ENCODE results near the gene MYL11.

Gene MYL11

GRCh38 chr16:30369091-30369937 lies 5.3 kb upstream of the MYL11 start:
- CTCF ChIA-PET: interaction anchor here (0.6 to 1.3 kb wide), 3 partner anchors 10 to 301 kb away, joined by 3 to 6 read pairs (median 5); no protein-coding TSS in a partner anchor
- POLR2A ChIA-PET: interaction anchor here (0.6 to 6.0 kb wide), 11 partner anchors 9 to 295 kb away, joined by 3 to 95 read pairs (median 4); partner anchors contain the start of genes CD2BP2, TBX6, ZNF48 and ZNF689

DNA sequence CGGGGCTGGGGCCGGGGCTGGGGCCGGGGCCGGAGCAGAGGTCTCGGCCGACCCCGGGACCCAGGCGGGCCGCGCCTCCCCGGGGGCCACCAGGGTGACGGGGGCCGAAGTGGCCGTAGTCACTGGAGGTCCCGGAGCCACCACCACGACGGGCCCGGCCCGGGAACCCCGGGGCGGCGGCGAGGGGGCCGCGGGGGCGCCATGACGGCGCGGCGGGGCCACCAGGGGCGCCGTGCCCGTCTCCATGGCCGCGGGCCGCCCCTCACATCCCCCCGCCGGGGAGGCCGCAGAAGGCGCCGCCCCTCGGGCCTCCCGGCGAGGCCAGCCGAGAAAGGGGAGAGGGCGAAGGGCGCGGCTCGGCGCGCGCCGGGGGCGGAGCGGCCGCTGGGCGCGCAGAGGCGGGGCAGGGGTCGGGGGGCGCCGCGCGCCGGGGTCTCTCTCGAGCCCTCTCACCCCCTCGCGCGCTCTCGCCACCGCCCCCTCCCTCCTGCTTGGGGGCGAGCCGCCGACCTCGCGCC lies 4.6 kb upstream of the MYL11 start:
- no peak for DNase-seq (ENCODE audit: extremely low spot score)
- ChIA-PET POLR2A (interaction anchor here (1.0 to 6.0 kb wide), 8 partner anchors 13 to 562 kb away, joined by 3 to 95 read pairs (median 6); partner anchors contain the start of genes CD2BP2, TBX6, ZNF48 and ZNF771), CTCF (interaction anchor here (0.6 to 1.3 kb wide), 3 partner anchors 38 to 302 kb away, joined by 3 to 8 read pairs (median 6); partner anchors contain the start of gene ZNF771)
- TF ChIP-seq SP1 (IDR thresholded peaks at IDR 0.05) (no peak), PKNOX1 (IDR thresholded peaks at IDR 0.05) (no peak), FOXM1 (IDR thresholded peaks at IDR 0.05; ENCODE audit: borderline replicate concordance) (no peak), L3MBTL2 (conservative IDR thresholded peaks at IDR 0.05) (no peak), HDGF (IDR thresholded peaks at IDR 0.05; ENCODE audit: borderline replicate concordance) (no peak), ZNF384 (IDR thresholded peaks at IDR 0.05) (no peak), CTBP1 (IDR thresholded peaks at IDR 0.05; ENCODE audit: borderline replicate concordance) (no peak), SUZ12 (IDR thresholded peaks at IDR 0.05) (no peak)

More at GRCh38 chr16:30369091-30369937, 5.3 kb upstream of the MYL11 start:
- no peak for TF ChIP-seq ZNF384 (IDR thresholded peaks at IDR 0.05)
- TF ChIP-seq SUZ12 (IDR thresholded peaks at IDR 0.05): no peak
- no peak for TF ChIP-seq CTBP1 (IDR thresholded peaks at IDR 0.05; ENCODE audit: borderline replicate concordance)
- no peak for TF ChIP-seq ARNT (IDR thresholded peaks at IDR 0.05)
- TF ChIP-seq LEF1 (IDR thresholded peaks at IDR 0.05; ENCODE audit: borderline replicate concordance): no peak
- no peak for TF ChIP-seq SP1 (IDR thresholded peaks at IDR 0.05)
- TF ChIP-seq NFRKB (IDR thresholded peaks at IDR 0.05): no peak
- no peak for TF ChIP-seq FOXA1 (IDR thresholded peaks at IDR 0.05)
- DNase-seq (ENCODE audit: extremely low spot score): no peak

DNA sequence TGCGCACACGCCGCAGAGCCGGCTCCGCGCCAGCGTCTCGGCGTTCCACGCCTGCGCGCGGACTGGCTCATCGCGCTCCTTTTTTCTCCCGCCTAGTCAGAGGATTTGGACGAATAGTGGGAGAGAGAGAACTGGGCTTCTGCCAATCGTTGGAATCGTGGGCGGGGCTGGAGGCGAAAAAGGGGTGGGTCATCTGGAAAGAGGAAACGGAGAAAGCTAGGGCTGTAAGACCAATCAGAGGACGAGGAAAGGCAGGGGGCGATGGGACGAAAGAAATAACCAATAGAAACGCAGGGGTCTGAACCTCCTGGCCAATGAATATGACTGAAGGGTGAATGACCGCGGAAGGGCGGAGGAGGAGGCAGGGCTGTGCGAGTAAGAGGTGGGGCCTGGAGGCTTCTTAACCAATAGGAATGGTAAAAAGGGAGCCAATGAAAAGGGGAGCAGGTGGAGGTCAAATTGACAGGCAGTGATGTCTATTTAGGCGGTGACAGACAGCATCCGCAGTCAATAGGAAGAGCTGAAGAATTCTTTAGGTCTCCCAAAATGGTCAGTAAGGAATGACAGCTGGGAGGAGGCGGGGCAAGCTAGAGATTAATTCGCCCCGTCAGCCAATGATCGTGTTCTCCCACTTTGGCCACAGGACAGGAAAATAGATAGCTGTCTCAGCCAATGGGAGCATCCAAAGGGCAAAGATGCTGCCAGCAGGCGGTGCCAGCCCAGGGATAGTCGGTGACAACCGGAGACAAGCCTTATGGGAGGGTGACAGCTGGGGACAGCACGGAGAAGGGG lies 4.0 kb upstream of the MYL11 start, which contains the start of gene TBC1D10B:
Gene TBC1D10B (minus strand): TSS at position 39 of the 792 bp plus-strand sequence. CDS start 311 bp downstream, outside the sequence.
- CTCF ChIA-PET: interaction anchor here (0.6 to 1.8 kb wide), 12 partner anchors 17 to 279 kb away, joined by 3 to 10 read pairs (median 4); partner anchors contain the start of genes CD2BP2, DCTPP1, TBX6 and ZNF48
- DNase-seq (ENCODE audit: extremely low spot score): peak; percentile 98
- POLR2A ChIA-PET: interaction anchor here (0.6 to 6.0 kb wide), 26 partner anchors 11 to 563 kb away, joined by 3 to 95 read pairs (median 5); partner anchors contain the start of genes ALDOA, CD2BP2, CORO1A and DCTPP1

DNA sequence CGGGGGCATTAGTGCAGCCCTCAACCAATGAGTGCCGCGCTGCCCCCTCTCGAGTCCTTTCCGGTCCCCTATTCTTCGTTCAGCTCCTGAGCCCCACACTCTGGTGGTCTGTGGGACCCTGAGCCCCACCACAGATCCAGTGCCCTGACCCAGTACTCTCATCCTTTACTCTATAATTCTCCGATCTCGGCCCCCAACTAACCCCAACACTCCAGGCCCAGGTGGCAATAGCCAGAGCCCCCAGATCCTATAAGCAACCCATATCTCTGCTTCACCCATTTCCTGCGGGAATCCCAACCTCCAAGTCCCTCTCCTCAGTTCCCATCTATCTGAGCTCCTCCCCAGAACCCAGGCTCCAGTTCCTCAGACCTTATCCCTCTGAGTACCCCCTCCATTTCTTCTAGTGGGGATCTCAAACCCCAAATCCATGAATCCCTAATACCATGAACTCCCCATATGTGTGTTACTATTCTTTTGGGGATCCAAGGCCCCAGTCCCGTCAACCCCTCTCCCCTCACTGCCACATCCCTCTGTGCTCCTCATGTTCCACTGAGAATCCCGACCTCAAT lies 3.3 kb upstream of the MYL11 start:
- TF ChIP-seq CTBP1 (IDR thresholded peaks at IDR 0.05; ENCODE audit: borderline replicate concordance) (no peak), NFRKB (IDR thresholded peaks at IDR 0.05) (no peak), ELF4 (IDR thresholded peaks at IDR 0.05) (no peak), SUZ12 (IDR thresholded peaks at IDR 0.05) (no peak), ARNT (IDR thresholded peaks at IDR 0.05) (no peak), BHLHE40 (IDR thresholded peaks at IDR 0.05; ENCODE audit: borderline replicate concordance) (no peak), FOXK2 (IDR thresholded peaks at IDR 0.05) (no peak), LEF1 (IDR thresholded peaks at IDR 0.05; ENCODE audit: borderline replicate concordance) (no peak), TARDBP (IDR thresholded peaks at IDR 0.05) (no peak), ZNF384 (IDR thresholded peaks at IDR 0.05) (no peak), FOXA1 (IDR thresholded peaks at IDR 0.05) (no peak)
- no peak for DNase-seq (ENCODE audit: extremely low spot score)
- CTCF ChIA-PET: interaction anchor here (0.9 to 1.8 kb wide), 10 partner anchors 17 to 279 kb away, joined by 3 to 10 read pairs (median 5); partner anchors contain the start of genes CD2BP2, DCTPP1, TBX6 and ZNF48
- POLR2A ChIA-PET: interaction anchor here (0.6 to 6.0 kb wide), 27 partner anchors 11 to 306 kb away, joined by 3 to 95 read pairs (median 5); partner anchors contain the start of genes ALDOA, CD2BP2, CORO1A and DCTPP1

More for the DNA sequence above, 4.0 kb upstream of the MYL11 start, which contains the start of gene TBC1D10B:
- TF ChIP-seq ARNT (IDR thresholded peaks at IDR 0.05) (no peak), SP1 (IDR thresholded peaks at IDR 0.05) (peak; percentile 95), PKNOX1 (IDR thresholded peaks at IDR 0.05) (peak; percentile 100), HDGF (IDR thresholded peaks at IDR 0.05; ENCODE audit: borderline replicate concordance) (no peak)

- POLR2A ChIA-PET: interaction anchor here (0.9 to 6.0 kb wide), 13 partner anchors 10 to 280 kb away, joined by 3 to 95 read pairs (median 12); partner anchors contain the start of genes CD2BP2, PRR14, SEPTIN1 and TBX6
- no peak for TF ChIP-seq TARDBP (IDR thresholded peaks at IDR 0.05)
- TF ChIP-seq HDGF (IDR thresholded peaks at IDR 0.05; ENCODE audit: borderline replicate concordance): no peak
- TF ChIP-seq FOXK2 (IDR thresholded peaks at IDR 0.05): no peak
- no peak for TF ChIP-seq ARNT (IDR thresholded peaks at IDR 0.05)
- TF ChIP-seq PKNOX1 (IDR thresholded peaks at IDR 0.05): no peak
- CTCF ChIA-PET: interaction anchor here (1.8 kb wide), 1 partner anchor 18 kb away, joined by 10 read pairs; the partner anchor contains the start of gene CD2BP2
- no peak for DNase-seq (ENCODE audit: extremely low spot score)
These were observed 2.4 kb upstream of the MYL11 start for GRCh38 chr16:30372038-30372712.

Measured in HEK293T (cell line).